BE2C (cell line): ENCODE data around the gene MCUB.

Experiments
- DNase-seq: peaks from one replicate; pipeline ENCODE4 v3.0.0-alpha.2; 2020
- H3K27me3 ChIP-seq: fragments of 250-450 bp; sonication (Bioruptor Pico); 2 replicates; pipeline ENCODE4 v1.5.1; 2020; ENCODE audit warnings: mild to moderate bottlenecking
- H3K36me3 ChIP-seq: fragments of 250-450 bp; sonication (Bioruptor Pico); 2 replicates; pipeline ENCODE4 v1.5.1; 2020; ENCODE audit warnings: mild to moderate bottlenecking
- H3K4me1 ChIP-seq: fragments of 250-450 bp; sonication (Bioruptor Pico); 2 replicates; pipeline ENCODE4 v1.5.1; 2020
- H3K4me3 ChIP-seq: 2 replicates; pipeline ENCODE4 v1.5.1; 2011; ENCODE audit warnings: low read depth, low read length
- H3K9me3 ChIP-seq: fragments of 250-450 bp; sonication (Bioruptor Pico); 2 replicates; pipeline ENCODE4 v1.5.1; 2020
- TF ChIP-seq, protein P1 (sequence below): IDR thresholded peaks from 2 replicates; pipeline ENCODE4 v1.5.1; 2012; ENCODE audit warnings: mild to moderate bottlenecking, low read depth, low read length

Gene MCUB

DNA sequence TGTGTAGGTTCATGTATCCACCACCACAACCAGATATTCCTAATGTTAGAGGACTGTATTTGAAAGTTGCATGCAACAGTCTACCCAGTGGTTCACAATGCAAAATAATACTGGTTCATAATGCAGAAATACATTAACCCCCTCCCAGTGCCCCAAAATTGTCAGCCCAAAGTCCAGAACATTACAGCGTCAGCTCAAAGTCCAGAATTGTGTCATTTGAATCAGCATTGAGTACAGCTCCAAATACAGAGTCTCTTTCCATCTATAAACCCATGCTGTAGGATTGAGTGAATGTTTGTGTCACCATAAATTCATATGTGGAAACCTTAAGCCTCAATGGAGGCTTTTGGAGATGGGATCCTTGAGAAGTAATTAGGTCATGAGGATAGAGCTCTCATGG lies 54.0 kb downstream of the MCUB start:
- Histone ChIP-seq H3K27me3 (no peaks in the 10 kb centered on the region), H3K36me3 (no peaks in the 10 kb centered on the region), H3K4me3 (no peak overlapping the region), H3K4me1 (no peaks in the 10 kb centered on the region), H3K9me3 (no peaks in the 10 kb centered on the region)
- no peak for DNase-seq
- TF ChIP-seq, protein P1, sequence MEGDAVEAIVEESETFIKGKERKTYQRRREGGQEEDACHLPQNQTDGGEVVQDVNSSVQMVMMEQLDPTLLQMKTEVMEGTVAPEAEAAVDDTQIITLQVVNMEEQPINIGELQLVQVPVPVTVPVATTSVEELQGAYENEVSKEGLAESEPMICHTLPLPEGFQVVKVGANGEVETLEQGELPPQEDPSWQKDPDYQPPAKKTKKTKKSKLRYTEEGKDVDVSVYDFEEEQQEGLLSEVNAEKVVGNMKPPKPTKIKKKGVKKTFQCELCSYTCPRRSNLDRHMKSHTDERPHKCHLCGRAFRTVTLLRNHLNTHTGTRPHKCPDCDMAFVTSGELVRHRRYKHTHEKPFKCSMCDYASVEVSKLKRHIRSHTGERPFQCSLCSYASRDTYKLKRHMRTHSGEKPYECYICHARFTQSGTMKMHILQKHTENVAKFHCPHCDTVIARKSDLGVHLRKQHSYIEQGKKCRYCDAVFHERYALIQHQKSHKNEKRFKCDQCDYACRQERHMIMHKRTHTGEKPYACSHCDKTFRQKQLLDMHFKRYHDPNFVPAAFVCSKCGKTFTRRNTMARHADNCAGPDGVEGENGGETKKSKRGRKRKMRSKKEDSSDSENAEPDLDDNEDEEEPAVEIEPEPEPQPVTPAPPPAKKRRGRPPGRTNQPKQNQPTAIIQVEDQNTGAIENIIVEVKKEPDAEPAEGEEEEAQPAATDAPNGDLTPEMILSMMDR: no peak

GRCh38 chr4:109614466-109614865 lies 54.4 kb downstream of the MCUB start:
- Histone ChIP-seq H3K36me3 (no peaks in the 10 kb centered on the region), H3K9me3 (no peaks in the 10 kb centered on the region), H3K4me3 (no peak overlapping the region), H3K27me3 (no peaks in the 10 kb centered on the region), H3K4me1 (no peaks in the 10 kb centered on the region)
- TF ChIP-seq, protein P1: no peak
- no peak for DNase-seq

GRCh38 chr4:109615742-109616141 lies 55.7 kb downstream of the MCUB start:
- H3K4me3 ChIP-seq: no peak overlapping the region
- no peaks in the 10 kb centered on the region for H3K4me1 ChIP-seq
- TF ChIP-seq, protein P1: no peak
- DNase-seq: no peak
- H3K27me3 ChIP-seq: no peaks in the 10 kb centered on the region
- no peaks in the 10 kb centered on the region for H3K9me3 ChIP-seq
- H3K36me3 ChIP-seq: no peaks in the 10 kb centered on the region

DNA sequence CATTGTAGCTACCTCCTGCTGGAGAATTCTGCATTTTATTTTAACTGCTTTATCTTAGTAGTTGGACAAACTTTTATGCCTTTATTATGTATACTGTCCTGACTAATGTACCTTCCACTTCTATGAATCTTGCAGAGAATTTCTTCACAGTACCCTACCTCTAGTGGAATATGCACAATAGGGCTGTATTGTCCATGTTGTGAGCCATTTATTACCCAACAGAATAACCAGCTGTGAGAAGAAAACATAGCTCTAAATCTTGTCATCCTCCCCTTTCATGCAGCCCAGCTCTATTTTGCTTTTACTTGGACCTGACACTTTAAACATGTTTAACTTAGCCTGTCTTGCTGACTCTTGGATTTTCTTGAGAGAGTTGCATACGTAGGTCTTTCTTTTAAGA lies 56.2 kb downstream of the MCUB start:
- no peak for DNase-seq
- H3K4me1 ChIP-seq: no peaks in the 10 kb centered on the region
- H3K9me3 ChIP-seq: no peaks in the 10 kb centered on the region
- no peaks in the 10 kb centered on the region for H3K36me3 ChIP-seq
- H3K4me3 ChIP-seq: no peak overlapping the region
- H3K27me3 ChIP-seq: no peaks in the 10 kb centered on the region
- TF ChIP-seq, protein P1: no peak

DNA sequence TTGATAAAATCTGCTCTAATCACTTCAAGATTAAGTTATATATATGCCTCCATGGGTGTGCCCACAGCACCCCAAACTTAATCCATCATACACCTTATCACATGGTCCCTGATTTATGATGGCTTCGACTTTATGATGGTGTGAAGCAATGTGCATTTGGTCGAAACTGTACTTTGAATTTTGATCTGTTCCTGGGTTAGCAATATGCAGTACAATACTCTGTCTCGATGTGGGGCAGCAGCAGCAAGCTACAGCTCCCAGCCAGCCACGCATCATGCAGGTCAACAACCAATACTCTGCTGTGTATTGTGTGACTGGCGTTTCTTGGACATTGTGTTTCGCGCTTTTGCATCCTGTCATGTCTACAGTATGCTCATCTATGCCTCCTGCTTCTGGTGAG lies 62.6 kb downstream of the MCUB start:
- TF ChIP-seq, protein P1: no peak
- DNase-seq: no peak
- Histone ChIP-seq H3K4me1 (no peaks in the 10 kb centered on the region), H3K4me3 (no peak overlapping the region), H3K36me3 (no peaks in the 10 kb centered on the region), H3K9me3 (no peaks in the 10 kb centered on the region), H3K27me3 (no peaks in the 10 kb centered on the region)

- TF ChIP-seq, protein P1: no peak
Measured at GRCh38 chr4:109624536-109624935, 64.5 kb downstream of the MCUB start.

More at GRCh38 chr4:109624536-109624935, 64.5 kb downstream of the MCUB start:
- no peaks in the 10 kb centered on the region for H3K4me1 ChIP-seq
- H3K27me3 ChIP-seq: no peaks in the 10 kb centered on the region
- H3K4me3 ChIP-seq: no peak overlapping the region
- H3K9me3 ChIP-seq: no peaks in the 10 kb centered on the region
- H3K36me3 ChIP-seq: no peaks in the 10 kb centered on the region
- DNase-seq: no peak
